Body of pancreas (tissue), 4 donors: ENCODE results near the gene GNAZ.

ENCODE experiments used
- CTCF ChIP-seq, 7 experiments: fragments of 450-650 bp in 4 of 7; fragments of 200-600 bp in 3 of 7; sonication (generic) in 3 of 7; IDR thresholded peaks; one replicate each; pipeline ENCODE4 v1.5.1; 2016 to 2019; ENCODE audit warnings: antibody characterized with exemption in 7 of 7
- POLR2A ChIP-seq, 3 donors: fragments of 450-650 bp; IDR thresholded peaks; one replicate each; pipeline ENCODE4 v1.6.1; 2016; ENCODE audit warnings: antibody characterized with exemption in 3 of 3, mild to moderate bottlenecking in 2 of 3

- TF ChIP-seq POLR2A (IDR thresholded peaks at IDR 0.05) (no peak), CTCF (IDR thresholded peaks at IDR 0.05) (no peak)
Observed at GRCh38 chr22:23042179-23042578, 28.1 kb upstream of the GNAZ start.
